LNCaP clone FGC (cell line): Measurements from ENCODE around the gene MTMR3.

Source experiments
- DNase-seq: peaks from one replicate; pipeline ENCODE4 v3.0.0-alpha.2; 2011; ENCODE audit warnings: low read depth
- H3K4me3 ChIP-seq: 2 replicates; pipeline ENCODE4 v1.5.1; 2011; ENCODE audit warnings: mild to moderate bottlenecking, low read depth, low read length, control low read depth
- CTCF ChIP-seq: IDR thresholded peaks from 2 replicates; pipeline ENCODE4 v1.5.1; 2012; ENCODE audit warnings: mild to moderate bottlenecking; ENCODE audit not compliant: control insufficient read depth, insufficient read depth; ENCODE audit errors: extremely low read depth

The MTMR3 gene

GRCh38 chr22:30005213-30005857 is 122.4 kb downstream of the MTMR3 start:
- no peak overlapping the region for H3K4me3 ChIP-seq
- no peak for DNase-seq
- peak; percentile 93 for TF ChIP-seq CTCF

- H3K4me3 ChIP-seq, result no peak overlapping the region
- no peak for TF ChIP-seq CTCF
- no peak for DNase-seq
These were observed 124.4 kb downstream of the MTMR3 start for GRCh38 chr22:30007361-30007760.

- no peak for DNase-seq
- no peak overlapping the region for H3K4me3 ChIP-seq
- TF ChIP-seq CTCF, result no peak
These were observed 125.4 kb downstream of the MTMR3 start for GRCh38 chr22:30008401-30008800.

GRCh38 chr22:30009478-30009877 is 126.5 kb downstream of the MTMR3 start:
- no peak overlapping the region for H3K4me3 ChIP-seq
- no peak for TF ChIP-seq CTCF
- no peak for DNase-seq

- no peak for DNase-seq
- TF ChIP-seq CTCF, result no peak
- no peak overlapping the region for H3K4me3 ChIP-seq
These were observed 127.9 kb downstream of the MTMR3 start for GRCh38 chr22:30010789-30011405.

- no peak overlapping the region for H3K4me3 ChIP-seq
- no peak for TF ChIP-seq CTCF
- no peak for DNase-seq
These were observed 130.2 kb downstream of the MTMR3 start for GRCh38 chr22:30013201-30013600.

- H3K4me3 ChIP-seq, result no peak overlapping the region
- no peak for DNase-seq
- no peak for TF ChIP-seq CTCF
These were observed 131.3 kb downstream of the MTMR3 start for GRCh38 chr22:30014244-30014643.
